ENCODE data around the gene SLC12A3.

SLC12A3 gene

GRCh38 chr16:56948234-56948633 lies 83.2 kb downstream of the SLC12A3 start:
- Histone ChIP-seq H3K79me1 (ENCODE audit: low read length) (no peaks in the 10 kb centered on the region), H3K4me2 (ENCODE audit: low read length) (no peak overlapping the region), H3K36me3 (ENCODE audit: control insufficient read depth, insufficient read depth, low read length) (peaks cover 6% of the 10 kb centered on the region), H4K8ac (ENCODE audit: low read depth, low read length) (no peak overlapping the region), H3K56ac (ENCODE audit: low read length) (no peak overlapping the region), H3K4me1 (ENCODE audit: control insufficient read depth, low read depth, low read length) (no peaks in the 10 kb centered on the region), H3K18ac (ENCODE audit: low read length) (no peak overlapping the region), H3K4me3 (ENCODE audit: low read length) (no peak overlapping the region), H2BK15ac (replicated peaks; ENCODE audit: low read depth) (no peak overlapping the region), H2BK5ac (ENCODE audit: low read length) (no peak overlapping the region), H3K27me3 (ENCODE audit: insufficient read depth, low read length, poor library complexity) (no peaks in the 10 kb centered on the region), H3K23ac (ENCODE audit: low read length) (no peak overlapping the region), H2BK120ac (ENCODE audit: low read depth, low read length) (no peak overlapping the region), H3K27ac (ENCODE audit: low read depth, low read length) (no peak overlapping the region), H2AK5ac (ENCODE audit: low read length) (no peak overlapping the region), H3K4ac (ENCODE audit: low read depth, low read length) (no peak overlapping the region), H3K79me2 (ENCODE audit: control insufficient read depth, insufficient read depth, low read length) (no peaks in the 10 kb centered on the region), H3K9ac (ENCODE audit: low read length) (no peak overlapping the region), H4K5ac (ENCODE audit: low read length) (no peak overlapping the region)
- DNase-seq = no peak
- WGBS (ENCODE audit: extremely low coverage, insufficient coverage, low lambda C conversion rate) = no CpG with 5 or more reads among the region's 6 CpGs

- no peak overlapping the region for H4K8ac ChIP-seq (ENCODE audit: low read depth, low read length)
- no peak overlapping the region for H2BK120ac ChIP-seq (ENCODE audit: low read depth, low read length)
- H3K4me2 ChIP-seq (ENCODE audit: low read length) = no peak overlapping the region
- H2AK5ac ChIP-seq (ENCODE audit: low read length) = no peak overlapping the region
- no peak overlapping the region for H3K4ac ChIP-seq (ENCODE audit: low read depth, low read length)
- H3K36me3 ChIP-seq (ENCODE audit: control insufficient read depth, insufficient read depth, low read length) = peaks cover 2% of the 10 kb centered on the region
- no peaks in the 10 kb centered on the region for H3K27me3 ChIP-seq (ENCODE audit: insufficient read depth, low read length, poor library complexity)
- no peak overlapping the region for H3K27ac ChIP-seq (ENCODE audit: low read depth, low read length)
- H3K79me1 ChIP-seq (ENCODE audit: low read length) = no peaks in the 10 kb centered on the region
- H3K56ac ChIP-seq (ENCODE audit: low read length) = no peak overlapping the region
- no peaks in the 10 kb centered on the region for H3K79me2 ChIP-seq (ENCODE audit: control insufficient read depth, insufficient read depth, low read length)
- H3K4me3 ChIP-seq (ENCODE audit: low read length) = no peak overlapping the region
- no peak overlapping the region for H2BK15ac ChIP-seq (replicated peaks; ENCODE audit: low read depth)
- WGBS (ENCODE audit: extremely low coverage, insufficient coverage, low lambda C conversion rate) = no CpG with 5 or more reads among the region's 4 CpGs
- H3K23ac ChIP-seq (ENCODE audit: low read length) = no peak overlapping the region
- DNase-seq = no peak
- no peak overlapping the region for H4K5ac ChIP-seq (ENCODE audit: low read length)
- no peaks in the 10 kb centered on the region for H3K4me1 ChIP-seq (ENCODE audit: control insufficient read depth, low read depth, low read length)
- H3K9ac ChIP-seq (ENCODE audit: low read length) = no peak overlapping the region
- no peak overlapping the region for H3K18ac ChIP-seq (ENCODE audit: low read length)
- H2BK5ac ChIP-seq (ENCODE audit: low read length) = no peak overlapping the region
Measured at GRCh38 chr16:56950051-56950450, 85.0 kb downstream of the SLC12A3 start.

- H3K4me1 ChIP-seq (ENCODE audit: control insufficient read depth, low read depth, low read length) = no peaks in the 10 kb centered on the region
- no peak overlapping the region for H3K4me2 ChIP-seq (ENCODE audit: low read length)
- WGBS (ENCODE audit: extremely low coverage, insufficient coverage, low lambda C conversion rate) = no CpG with 5 or more reads among the region's 7 CpGs
- H3K36me3 ChIP-seq (ENCODE audit: control insufficient read depth, insufficient read depth, low read length) = no peaks in the 10 kb centered on the region
- H3K79me2 ChIP-seq (ENCODE audit: control insufficient read depth, insufficient read depth, low read length) = no peaks in the 10 kb centered on the region
- H3K27ac ChIP-seq (ENCODE audit: low read depth, low read length) = no peak overlapping the region
- H3K56ac ChIP-seq (ENCODE audit: low read length) = no peak overlapping the region
- no peak overlapping the region for H3K4ac ChIP-seq (ENCODE audit: low read depth, low read length)
- DNase-seq = no peak
- no peak overlapping the region for H3K4me3 ChIP-seq (ENCODE audit: low read length)
- no peak overlapping the region for H4K8ac ChIP-seq (ENCODE audit: low read depth, low read length)
- no peak overlapping the region for H3K9ac ChIP-seq (ENCODE audit: low read length)
- H2BK5ac ChIP-seq (ENCODE audit: low read length) = no peak overlapping the region
- H4K5ac ChIP-seq (ENCODE audit: low read length) = no peak overlapping the region
- no peak overlapping the region for H3K23ac ChIP-seq (ENCODE audit: low read length)
- no peak overlapping the region for H3K18ac ChIP-seq (ENCODE audit: low read length)
- no peak overlapping the region for H2BK15ac ChIP-seq (replicated peaks; ENCODE audit: low read depth)
- H3K27me3 ChIP-seq (ENCODE audit: insufficient read depth, low read length, poor library complexity) = no peaks in the 10 kb centered on the region
- H2BK120ac ChIP-seq (ENCODE audit: low read depth, low read length) = no peak overlapping the region
- H2AK5ac ChIP-seq (ENCODE audit: low read length) = no peak overlapping the region
- H3K79me1 ChIP-seq (ENCODE audit: low read length) = no peaks in the 10 kb centered on the region
Measured at GRCh38 chr16:56950455-56950854, 85.4 kb downstream of the SLC12A3 start.

- Histone ChIP-seq H3K4me3 (ENCODE audit: low read length) (no peak overlapping the region), H3K27me3 (ENCODE audit: insufficient read depth, low read length, poor library complexity) (no peaks in the 10 kb centered on the region), H3K4me1 (ENCODE audit: control insufficient read depth, low read depth, low read length) (no peaks in the 10 kb centered on the region), H2BK15ac (replicated peaks; ENCODE audit: low read depth) (no peak overlapping the region), H4K5ac (ENCODE audit: low read length) (no peak overlapping the region), H2BK5ac (ENCODE audit: low read length) (no peak overlapping the region), H2BK120ac (ENCODE audit: low read depth, low read length) (no peak overlapping the region), H3K18ac (ENCODE audit: low read length) (no peak overlapping the region), H3K4me2 (ENCODE audit: low read length) (no peak overlapping the region), H3K79me2 (ENCODE audit: control insufficient read depth, insufficient read depth, low read length) (no peaks in the 10 kb centered on the region), H3K27ac (ENCODE audit: low read depth, low read length) (no peak overlapping the region), H2AK5ac (ENCODE audit: low read length) (no peak overlapping the region), H3K56ac (ENCODE audit: low read length) (no peak overlapping the region), H4K8ac (ENCODE audit: low read depth, low read length) (no peak overlapping the region), H3K36me3 (ENCODE audit: control insufficient read depth, insufficient read depth, low read length) (no peaks in the 10 kb centered on the region), H3K23ac (ENCODE audit: low read length) (no peak overlapping the region), H3K79me1 (ENCODE audit: low read length) (no peaks in the 10 kb centered on the region), H3K4ac (ENCODE audit: low read depth, low read length) (no peak overlapping the region), H3K9ac (ENCODE audit: low read length) (no peak overlapping the region)
- WGBS (ENCODE audit: extremely low coverage, insufficient coverage, low lambda C conversion rate) = no CpG with 5 or more reads among the region's 15 CpGs
- DNase-seq = peak; percentile 79
Measured at GRCh38 chr16:56950881-56951771, 86.1 kb downstream of the SLC12A3 start.

- Histone ChIP-seq H3K27ac (ENCODE audit: low read depth, low read length) (no peak overlapping the region), H3K4me2 (ENCODE audit: low read length) (no peak overlapping the region), H2AK5ac (ENCODE audit: low read length) (no peak overlapping the region), H4K8ac (ENCODE audit: low read depth, low read length) (no peak overlapping the region), H3K56ac (ENCODE audit: low read length) (no peak overlapping the region), H4K5ac (ENCODE audit: low read length) (no peak overlapping the region), H3K23ac (ENCODE audit: low read length) (no peak overlapping the region), H3K79me2 (ENCODE audit: control insufficient read depth, insufficient read depth, low read length) (no peaks in the 10 kb centered on the region), H3K36me3 (ENCODE audit: control insufficient read depth, insufficient read depth, low read length) (no peaks in the 10 kb centered on the region), H3K4ac (ENCODE audit: low read depth, low read length) (no peak overlapping the region), H3K4me1 (ENCODE audit: control insufficient read depth, low read depth, low read length) (no peaks in the 10 kb centered on the region), H2BK15ac (replicated peaks; ENCODE audit: low read depth) (no peak overlapping the region), H2BK120ac (ENCODE audit: low read depth, low read length) (no peak overlapping the region), H3K18ac (ENCODE audit: low read length) (no peak overlapping the region), H3K79me1 (ENCODE audit: low read length) (no peaks in the 10 kb centered on the region), H3K4me3 (ENCODE audit: low read length) (no peak overlapping the region), H3K9ac (ENCODE audit: low read length) (no peak overlapping the region), H2BK5ac (ENCODE audit: low read length) (no peak overlapping the region), H3K27me3 (ENCODE audit: insufficient read depth, low read length, poor library complexity) (no peaks in the 10 kb centered on the region)
- no peak for DNase-seq
- WGBS (ENCODE audit: extremely low coverage, insufficient coverage, low lambda C conversion rate) = no CpG with 5 or more reads among the region's 6 CpGs
Measured at GRCh38 chr16:56953006-56953405, 88.0 kb downstream of the SLC12A3 start.

- H3K18ac ChIP-seq (ENCODE audit: low read length) = no peak overlapping the region
- DNase-seq = no peak
Measured at GRCh38 chr16:56956076-56956475, 91.1 kb downstream of the SLC12A3 start.

More at GRCh38 chr16:56956076-56956475, 91.1 kb downstream of the SLC12A3 start:
- Histone ChIP-seq H3K79me1 (ENCODE audit: low read length) (no peaks in the 10 kb centered on the region), H4K8ac (ENCODE audit: low read depth, low read length) (no peak overlapping the region), H3K9ac (ENCODE audit: low read length) (no peak overlapping the region), H2BK15ac (replicated peaks; ENCODE audit: low read depth) (no peak overlapping the region), H3K36me3 (ENCODE audit: control insufficient read depth, insufficient read depth, low read length) (no peaks in the 10 kb centered on the region), H3K56ac (ENCODE audit: low read length) (no peak overlapping the region), H3K27me3 (ENCODE audit: insufficient read depth, low read length, poor library complexity) (no peaks in the 10 kb centered on the region), H3K79me2 (ENCODE audit: control insufficient read depth, insufficient read depth, low read length) (no peaks in the 10 kb centered on the region), H2BK120ac (ENCODE audit: low read depth, low read length) (no peak overlapping the region), H3K27ac (ENCODE audit: low read depth, low read length) (no peak overlapping the region), H3K4me3 (ENCODE audit: low read length) (no peak overlapping the region), H3K23ac (ENCODE audit: low read length) (no peak overlapping the region), H3K4me2 (ENCODE audit: low read length) (no peak overlapping the region), H3K4me1 (ENCODE audit: control insufficient read depth, low read depth, low read length) (no peaks in the 10 kb centered on the region), H2AK5ac (ENCODE audit: low read length) (no peak overlapping the region), H4K5ac (ENCODE audit: low read length) (no peak overlapping the region), H3K4ac (ENCODE audit: low read depth, low read length) (no peak overlapping the region), H2BK5ac (ENCODE audit: low read length) (no peak overlapping the region)
- no CpG with 5 or more reads among the region's 4 CpGs for WGBS (ENCODE audit: extremely low coverage, insufficient coverage, low lambda C conversion rate)

Measured in mesendoderm (in vitro differentiated cells).